RWPE2 (cell line): ENCODE measurements around the gene TOPBP1.

ENCODE experiments used
- ATAC-seq: fragments of 200-7000 bp; cut with Tn5 transposase; 3 replicates; pipeline ENCODE4 v1.9.1; 2021; ENCODE audit warnings: low read depth
- DNase-seq: peaks from one replicate; pipeline ENCODE4 v3.0.0-alpha.2; 2020; ENCODE audit warnings: low spot score
- H3K27ac ChIP-seq: fragments of 450-650 bp; 2 replicates; pipeline ENCODE4 v1.5.1; 2017; ENCODE audit warnings: mild to moderate bottlenecking; ENCODE audit not compliant: poor library complexity, severe bottlenecking
- H3K27me3 ChIP-seq: fragments of 250-450 bp; sonication (Bioruptor Pico); 2 replicates; pipeline ENCODE4 v1.5.1; 2021; ENCODE audit warnings: mild to moderate bottlenecking, moderate library complexity; ENCODE audit not compliant: insufficient read depth, poor library complexity, severe bottlenecking
- H3K36me3 ChIP-seq: fragments of 250-450 bp; sonication (Bioruptor Pico); 2 replicates; pipeline ENCODE4 v1.5.1; 2020; ENCODE audit warnings: low read depth, mild to moderate bottlenecking, moderate library complexity
- H3K4me1 ChIP-seq: fragments of 250-450 bp; sonication (Bioruptor Pico); 2 replicates; pipeline ENCODE4 v1.5.1; 2021; ENCODE audit warnings: mild to moderate bottlenecking, moderate library complexity; ENCODE audit not compliant: insufficient read depth, poor library complexity, severe bottlenecking
- H3K4me3 ChIP-seq: fragments of 250-450 bp; sonication (Bioruptor Pico); 2 replicates; pipeline ENCODE4 v1.5.1; 2021; ENCODE audit warnings: mild to moderate bottlenecking, moderate library complexity; ENCODE audit not compliant: severe bottlenecking
- H3K9me3 ChIP-seq: fragments of 250-450 bp; sonication (Bioruptor Pico); 2 replicates; pipeline ENCODE4 v1.5.1; 2021; ENCODE audit warnings: mild to moderate bottlenecking, moderate library complexity; ENCODE audit not compliant: severe bottlenecking
- CTCF ChIP-seq: fragments of 450-650 bp; IDR thresholded peaks from one replicate; pipeline ENCODE4 v1.5.1; 2017; ENCODE audit warnings: mild to moderate bottlenecking, moderate library complexity; ENCODE audit not compliant: poor library complexity, severe bottlenecking

The TOPBP1 gene

GRCh38 chr3:133701435-133702358 lies 40.0 kb upstream of the TOPBP1 start:
- no peak for ATAC-seq
- H3K4me3 ChIP-seq = no peak overlapping the region
- H3K27ac ChIP-seq = no peak overlapping the region
- H3K9me3 ChIP-seq = no peaks in the 10 kb centered on the region
- TF ChIP-seq CTCF = no peak
- H3K36me3 ChIP-seq = no peaks in the 10 kb centered on the region
- DNase-seq = no peak
- no peaks in the 10 kb centered on the region for H3K4me1 ChIP-seq
- no peaks in the 10 kb centered on the region for H3K27me3 ChIP-seq

GRCh38 chr3:133700351-133700750 lies 38.6 kb upstream of the TOPBP1 start:
- Histone ChIP-seq H3K4me1 (no peaks in the 10 kb centered on the region), H3K36me3 (no peaks in the 10 kb centered on the region), H3K27ac (no peak overlapping the region), H3K4me3 (no peak overlapping the region), H3K9me3 (no peaks in the 10 kb centered on the region), H3K27me3 (no peaks in the 10 kb centered on the region)
- no peak for ATAC-seq
- TF ChIP-seq CTCF = no peak
- DNase-seq = no peak

- DNase-seq (no peak), ATAC-seq (no peak)
- H3K4me1 ChIP-seq = no peaks in the 10 kb centered on the region
- no peak for TF ChIP-seq CTCF
- no peaks in the 10 kb centered on the region for H3K9me3 ChIP-seq
- no peak overlapping the region for H3K4me3 ChIP-seq
- no peaks in the 10 kb centered on the region for H3K36me3 ChIP-seq
- H3K27ac ChIP-seq = no peak overlapping the region
- no peaks in the 10 kb centered on the region for H3K27me3 ChIP-seq
Measured at GRCh38 chr3:133699903-133700302, 38.2 kb upstream of the TOPBP1 start.

GRCh38 chr3:133699467-133699866 lies 37.7 kb upstream of the TOPBP1 start:
- no peak for DNase-seq
- H3K4me3 ChIP-seq = no peak overlapping the region
- TF ChIP-seq CTCF = no peak
- H3K9me3 ChIP-seq = no peaks in the 10 kb centered on the region
- H3K27me3 ChIP-seq = no peaks in the 10 kb centered on the region
- H3K36me3 ChIP-seq = no peaks in the 10 kb centered on the region
- no peak for ATAC-seq
- H3K27ac ChIP-seq = no peak overlapping the region
- no peaks in the 10 kb centered on the region for H3K4me1 ChIP-seq

GRCh38 chr3:133697960-133698359 lies 36.2 kb upstream of the TOPBP1 start:
- Histone ChIP-seq H3K27me3 (no peaks in the 10 kb centered on the region), H3K27ac (no peak overlapping the region), H3K4me3 (no peak overlapping the region), H3K4me1 (no peaks in the 10 kb centered on the region), H3K9me3 (no peaks in the 10 kb centered on the region), H3K36me3 (no peaks in the 10 kb centered on the region)
- DNase-seq (no peak), ATAC-seq (no peak)
- no peak for TF ChIP-seq CTCF
